ENCODE measurements around the gene PYY. TPM values are rescaled to one million over a fixed set of nuclear protein-coding genes. Genes with fewer than 3 reads are reported as not detected.

PYY gene
- total RNA-seq, 1 donor from 2014 or later: not detected

DNA sequence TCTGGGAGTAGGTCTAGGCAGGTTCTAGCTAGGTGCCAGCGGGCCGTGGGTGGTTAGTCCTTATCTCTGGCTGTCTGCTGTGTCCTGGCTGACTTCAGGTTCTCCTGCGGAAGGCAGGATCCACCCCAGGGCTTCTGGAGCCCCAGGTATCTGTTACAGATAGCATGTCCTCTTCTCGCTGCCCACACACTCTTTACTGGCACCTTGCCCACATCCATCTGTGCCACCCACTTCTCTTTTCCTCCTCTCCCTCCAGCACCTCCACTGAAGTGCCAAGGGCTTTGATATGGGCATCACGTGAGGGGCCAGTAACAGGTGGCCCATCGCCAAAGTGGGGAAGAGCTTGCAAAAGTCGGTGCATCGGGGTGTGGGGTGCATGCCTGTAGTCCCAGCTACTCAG, 41.8 kb downstream of the PYY start:
- peaks cover 14% of the 10 kb centered on the region for H3K27me3 ChIP-seq
- peaks cover 12% of the 10 kb centered on the region for H3K27me3 Mint-ChIP-seq (ENCODE audit: insufficient read depth, low read depth)
- no peak overlapping the region for H3K4me2 ChIP-seq
- H3K36me3 ChIP-seq: no peaks in the 10 kb centered on the region
- H3K9ac ChIP-seq: no peak overlapping the region
- no peak overlapping the region for H3K27ac ChIP-seq
- H3K9me3 Mint-ChIP-seq: no peaks in the 10 kb centered on the region
- DNase-seq (ENCODE audit: low spot score): no peak
- H3K27ac Mint-ChIP-seq: no peak overlapping the region
- peaks cover 15% of the 10 kb centered on the region for H3K4me1 Mint-ChIP-seq
- no peak overlapping the region for H2AFZ ChIP-seq (replicated peaks)
- no peaks in the 10 kb centered on the region for H3K79me2 ChIP-seq (ENCODE audit: low read depth)
- no peak for TF ChIP-seq EZH2phosphoT487 (IDR thresholded peaks at IDR 0.05)
- no peak for TF ChIP-seq EZH2 (IDR thresholded peaks at IDR 0.05)
- TF ChIP-seq, protein P1, sequence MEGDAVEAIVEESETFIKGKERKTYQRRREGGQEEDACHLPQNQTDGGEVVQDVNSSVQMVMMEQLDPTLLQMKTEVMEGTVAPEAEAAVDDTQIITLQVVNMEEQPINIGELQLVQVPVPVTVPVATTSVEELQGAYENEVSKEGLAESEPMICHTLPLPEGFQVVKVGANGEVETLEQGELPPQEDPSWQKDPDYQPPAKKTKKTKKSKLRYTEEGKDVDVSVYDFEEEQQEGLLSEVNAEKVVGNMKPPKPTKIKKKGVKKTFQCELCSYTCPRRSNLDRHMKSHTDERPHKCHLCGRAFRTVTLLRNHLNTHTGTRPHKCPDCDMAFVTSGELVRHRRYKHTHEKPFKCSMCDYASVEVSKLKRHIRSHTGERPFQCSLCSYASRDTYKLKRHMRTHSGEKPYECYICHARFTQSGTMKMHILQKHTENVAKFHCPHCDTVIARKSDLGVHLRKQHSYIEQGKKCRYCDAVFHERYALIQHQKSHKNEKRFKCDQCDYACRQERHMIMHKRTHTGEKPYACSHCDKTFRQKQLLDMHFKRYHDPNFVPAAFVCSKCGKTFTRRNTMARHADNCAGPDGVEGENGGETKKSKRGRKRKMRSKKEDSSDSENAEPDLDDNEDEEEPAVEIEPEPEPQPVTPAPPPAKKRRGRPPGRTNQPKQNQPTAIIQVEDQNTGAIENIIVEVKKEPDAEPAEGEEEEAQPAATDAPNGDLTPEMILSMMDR (IDR thresholded peaks at IDR 0.05): no peak
- peaks cover 13% of the 10 kb centered on the region for H3K4me1 ChIP-seq
- H3K9me3 ChIP-seq (ENCODE audit: low read depth): no peaks in the 10 kb centered on the region
- H4K20me1 ChIP-seq (ENCODE audit: low read depth): no peaks in the 10 kb centered on the region
- H3K36me3 Mint-ChIP-seq: no peaks in the 10 kb centered on the region
- peaks cover 25% of the 10 kb centered on the region for H3F3A ChIP-seq (ENCODE audit: low read depth)
- H3K4me3 Mint-ChIP-seq: no peak overlapping the region
- H3K4me3 ChIP-seq: no peak overlapping the region

DNA sequence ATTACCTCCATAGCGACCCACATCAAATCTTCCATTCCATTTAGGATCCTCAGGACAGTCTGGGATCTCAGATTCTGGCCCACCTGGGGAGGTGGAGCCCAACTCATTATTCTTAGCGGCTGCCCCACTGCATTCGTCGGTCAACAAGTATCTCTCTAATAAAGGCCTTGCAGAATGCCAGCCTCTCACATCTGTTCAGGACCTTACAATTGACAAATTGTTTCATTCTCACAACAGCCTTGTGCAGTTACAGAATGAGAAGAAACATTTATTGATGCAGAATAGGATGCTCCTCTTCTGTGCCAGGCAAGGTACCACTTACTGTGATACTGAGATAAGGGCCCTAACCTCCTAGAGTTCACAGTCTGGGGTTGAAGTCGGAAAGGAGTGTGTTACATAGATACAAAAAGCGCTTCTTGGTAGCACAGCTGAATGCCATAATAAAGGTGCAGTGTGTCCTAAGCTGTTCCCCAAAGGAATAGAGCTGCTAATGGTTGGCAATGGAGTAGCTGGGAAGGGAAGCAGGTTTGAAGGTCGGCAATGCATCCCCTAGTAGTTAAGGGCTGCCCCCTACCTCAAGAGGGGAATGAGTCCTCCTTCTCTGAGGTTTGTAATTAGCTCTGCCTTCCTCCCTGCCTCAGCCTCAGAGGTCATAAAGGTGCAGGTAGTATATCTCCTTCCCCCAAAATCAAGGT, 44.1 kb downstream of the PYY start:
- Histone ChIP-seq H3K4me3 (no peak overlapping the region), H3K79me2 (ENCODE audit: low read depth) (no peaks in the 10 kb centered on the region), H3K9me3 (ENCODE audit: low read depth) (no peaks in the 10 kb centered on the region), H3K27ac (no peak overlapping the region), H3K4me2 (no peak overlapping the region), H3K4me1 (peaks cover 24% of the 10 kb centered on the region), H2AFZ (replicated peaks) (no peak overlapping the region), H3F3A (ENCODE audit: low read depth) (peaks cover 44% of the 10 kb centered on the region), H4K20me1 (ENCODE audit: low read depth) (no peaks in the 10 kb centered on the region), H3K36me3 (no peaks in the 10 kb centered on the region), H3K27me3 (peaks cover 11% of the 10 kb centered on the region), H3K9ac (no peak overlapping the region)
- peaks cover 20% of the 10 kb centered on the region for H3K4me1 Mint-ChIP-seq
- no peaks in the 10 kb centered on the region for H3K36me3 Mint-ChIP-seq
- H3K27ac Mint-ChIP-seq: no peak overlapping the region
- no peak for DNase-seq (ENCODE audit: low spot score)
- H3K4me3 Mint-ChIP-seq: peak overlapping the region; percentile 36
- peaks cover 14% of the 10 kb centered on the region for H3K27me3 Mint-ChIP-seq (ENCODE audit: insufficient read depth, low read depth)
- no peak for TF ChIP-seq EZH2 (IDR thresholded peaks at IDR 0.05)
- TF ChIP-seq EZH2phosphoT487 (IDR thresholded peaks at IDR 0.05): no peak
- TF ChIP-seq, protein P1 (IDR thresholded peaks at IDR 0.05): no peak
- no peaks in the 10 kb centered on the region for H3K9me3 Mint-ChIP-seq

DNA sequence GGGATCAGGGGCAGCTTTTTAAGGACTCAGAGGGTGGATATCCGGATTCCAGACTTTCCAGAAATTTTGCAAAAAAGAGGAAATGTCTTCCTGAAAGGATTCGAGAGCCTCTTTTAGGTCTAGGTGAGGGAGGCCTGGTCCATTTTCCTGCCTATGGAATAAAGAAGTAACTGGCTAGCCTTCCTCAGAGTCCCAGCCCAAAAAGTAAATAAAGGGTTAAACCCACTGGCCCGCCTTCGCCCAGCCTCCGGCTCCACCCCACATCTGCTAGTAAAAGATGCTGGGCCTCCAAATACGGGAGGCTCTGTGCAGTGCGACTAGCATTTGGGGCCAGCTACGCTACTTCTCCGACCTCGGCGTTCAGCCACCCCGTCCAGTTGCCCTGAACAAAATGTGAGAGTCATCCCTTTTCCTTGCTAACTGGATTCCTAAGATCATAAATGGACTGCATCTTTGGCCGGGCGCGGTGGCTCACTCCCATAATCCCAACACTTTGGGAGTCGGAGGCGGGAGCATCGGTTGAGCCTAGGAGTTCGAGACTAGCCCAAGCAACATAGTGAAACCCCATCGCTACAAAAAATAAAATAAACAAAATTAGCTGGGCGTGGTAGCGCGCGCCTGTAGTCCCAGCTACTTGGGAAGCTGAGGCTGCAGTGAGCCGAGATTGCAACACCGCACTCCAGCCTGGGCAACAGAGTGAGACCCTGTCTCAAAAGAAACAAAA, 45.6 kb downstream of the PYY start:
- peak; percentile 85 for DNase-seq (ENCODE audit: low spot score)
- H3K4me3 Mint-ChIP-seq: peak overlapping the region; percentile 90
- Histone ChIP-seq H3K4me3 (peak overlapping the region; percentile 76), H2AFZ (replicated peaks) (peak overlapping the region; percentile 95), H4K20me1 (ENCODE audit: low read depth) (no peaks in the 10 kb centered on the region), H3K4me1 (peaks cover 26% of the 10 kb centered on the region), H3K9me3 (ENCODE audit: low read depth) (no peaks in the 10 kb centered on the region), H3K27ac (no peak overlapping the region), H3K9ac (no peak overlapping the region), H3K79me2 (ENCODE audit: low read depth) (no peaks in the 10 kb centered on the region), H3K4me2 (peak overlapping the region; percentile 93), H3F3A (ENCODE audit: low read depth) (peaks cover 45% of the 10 kb centered on the region), H3K27me3 (peaks cover 11% of the 10 kb centered on the region), H3K36me3 (no peaks in the 10 kb centered on the region)
- TF ChIP-seq, protein P1 (IDR thresholded peaks at IDR 0.05): no peak
- peak; percentile 47 for TF ChIP-seq EZH2 (IDR thresholded peaks at IDR 0.05)
- no peaks in the 10 kb centered on the region for H3K9me3 Mint-ChIP-seq
- H3K36me3 Mint-ChIP-seq: no peaks in the 10 kb centered on the region
- peak overlapping the region; percentile 69 for H3K27ac Mint-ChIP-seq
- peaks cover 27% of the 10 kb centered on the region for H3K4me1 Mint-ChIP-seq
- H3K27me3 Mint-ChIP-seq (ENCODE audit: insufficient read depth, low read depth): peaks cover 9% of the 10 kb centered on the region

Data from neural progenitor cell (in vitro differentiated cells).